Smooth muscle cell (in vitro differentiated cells): ENCODE data around the gene GCGR. TPM values are rescaled to one million over a fixed set of nuclear protein-coding genes. Genes with fewer than 3 reads are reported as not detected.

ENCODE experiments used
- DNase-seq: peaks from one replicate; lab custom pipeline; 2025; ENCODE audit not compliant: unreplicated experiment; lab: John Stamatoyannopoulos, UW
- H2AFZ ChIP-seq: fragments of 200-600 bp; sonication (generic); 2 replicates; pipeline ENCODE4 v1.6.0; 2016; ENCODE audit warnings: antibody characterized with exemption, low read depth, mild to moderate bottlenecking
- H3F3A ChIP-seq: fragments of 200-600 bp; sonication (generic); 2 replicates; pipeline ENCODE4 v1.6.0; 2017; ENCODE audit warnings: antibody characterized with exemption, low read depth
- H3K27ac ChIP-seq: fragments of 200-600 bp; sonication (generic); 2 replicates; pipeline ENCODE4 v1.5.1; 2016; ENCODE audit warnings: low read depth, mild to moderate bottlenecking
- H3K27me3 ChIP-seq: fragments of 200-600 bp; sonication (generic); 2 replicates; pipeline ENCODE4 v1.6.1; 2016; ENCODE audit warnings: low read depth, mild to moderate bottlenecking
- H3K36me3 ChIP-seq: fragments of 200-600 bp; sonication (generic); 2 replicates; pipeline ENCODE4 v1.5.1; 2016; ENCODE audit warnings: low read depth
- H3K4me1 ChIP-seq: fragments of 200-600 bp; sonication (generic); 2 replicates; pipeline ENCODE4 v1.5.1; 2016; ENCODE audit warnings: low read depth
- H3K4me2 ChIP-seq: fragments of 200-600 bp; sonication (generic); 2 replicates; pipeline ENCODE4 v1.6.0; 2016; ENCODE audit warnings: mild to moderate bottlenecking
- H3K4me3 ChIP-seq: fragments of 200-600 bp; sonication (generic); 2 replicates; pipeline ENCODE4 v1.5.1; 2016; ENCODE audit warnings: mild to moderate bottlenecking
- H3K79me2 ChIP-seq: fragments of 200-600 bp; sonication (generic); 2 replicates; pipeline ENCODE4 v1.6.0; 2016; ENCODE audit warnings: low read depth, mild to moderate bottlenecking
- H3K9ac ChIP-seq: fragments of 200-600 bp; sonication (generic); 2 replicates; pipeline ENCODE4 v1.6.0; 2016; ENCODE audit warnings: low read depth
- H3K9me3 ChIP-seq: fragments of 200-600 bp; sonication (generic); replicated peaks from 2 replicates; pipeline ENCODE4 v1.5.1; 2016; ENCODE audit warnings: low read depth
- H4K20me1 ChIP-seq: fragments of 200-600 bp; sonication (generic); 2 replicates; pipeline ENCODE4 v1.6.0; 2016; ENCODE audit warnings: low read depth
- WGBS: methylation state at CpG from one replicate; pipeline ENCODE4 v1.1.7; 2016; ENCODE audit warnings: low lambda C conversion rate; 5-methylcytosine and 5-hydroxymethylcytosine counted together
- polyA plus RNA-seq: library from polyadenylated mRNA; unstranded; fragments of >200 nt; fragmentation: Nextera tagmentation; extraction: Ambion mirVana; gene quantifications from 2 replicates; pipeline ENCODE4 v1.2.1, GENCODE V29; 2016
- total RNA-seq: library from RNA; depleted of rRNA; stranded (reverse); fragments of >200 nt; gene quantifications from 2 replicates; pipeline ENCODE4 v1.2.3, GENCODE V29; 2014
- TF ChIP-seq, protein P1 (sequence below): fragments of 200-600 bp; sonication (generic); IDR thresholded peaks from 2 replicates; pipeline ENCODE4 v1.5.1; 2017; ENCODE audit warnings: borderline replicate concordance, mild to moderate bottlenecking, antibody characterized with exemption; ENCODE audit not compliant: insufficient read depth, poor library complexity, severe bottlenecking

The GCGR gene
- total and polyA plus RNA-seq, 2 experiments from 2014 or later, result not detected

GRCh38 chr17:81794509-81794908 lies 9.4 kb upstream of the GCGR start:
- no peaks in the 10 kb centered on the region for H4K20me1 ChIP-seq
- H3K36me3 ChIP-seq, result no peaks in the 10 kb centered on the region
- H3F3A ChIP-seq, result no peaks in the 10 kb centered on the region
- H3K4me1 ChIP-seq, result no peaks in the 10 kb centered on the region
- no peak overlapping the region for H3K27ac ChIP-seq
- no peak overlapping the region for H3K9ac ChIP-seq
- TF ChIP-seq, protein P1, sequence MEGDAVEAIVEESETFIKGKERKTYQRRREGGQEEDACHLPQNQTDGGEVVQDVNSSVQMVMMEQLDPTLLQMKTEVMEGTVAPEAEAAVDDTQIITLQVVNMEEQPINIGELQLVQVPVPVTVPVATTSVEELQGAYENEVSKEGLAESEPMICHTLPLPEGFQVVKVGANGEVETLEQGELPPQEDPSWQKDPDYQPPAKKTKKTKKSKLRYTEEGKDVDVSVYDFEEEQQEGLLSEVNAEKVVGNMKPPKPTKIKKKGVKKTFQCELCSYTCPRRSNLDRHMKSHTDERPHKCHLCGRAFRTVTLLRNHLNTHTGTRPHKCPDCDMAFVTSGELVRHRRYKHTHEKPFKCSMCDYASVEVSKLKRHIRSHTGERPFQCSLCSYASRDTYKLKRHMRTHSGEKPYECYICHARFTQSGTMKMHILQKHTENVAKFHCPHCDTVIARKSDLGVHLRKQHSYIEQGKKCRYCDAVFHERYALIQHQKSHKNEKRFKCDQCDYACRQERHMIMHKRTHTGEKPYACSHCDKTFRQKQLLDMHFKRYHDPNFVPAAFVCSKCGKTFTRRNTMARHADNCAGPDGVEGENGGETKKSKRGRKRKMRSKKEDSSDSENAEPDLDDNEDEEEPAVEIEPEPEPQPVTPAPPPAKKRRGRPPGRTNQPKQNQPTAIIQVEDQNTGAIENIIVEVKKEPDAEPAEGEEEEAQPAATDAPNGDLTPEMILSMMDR, result no peak
- DNase-seq, result no peak
- no peaks in the 10 kb centered on the region for H3K27me3 ChIP-seq
- H3K79me2 ChIP-seq, result no peaks in the 10 kb centered on the region
- H3K4me3 ChIP-seq, result no peak overlapping the region
- 51% methylated on average over 8 of the region's 8 CpGs for WGBS
- no peak overlapping the region for H3K4me2 ChIP-seq
- no peak overlapping the region for H2AFZ ChIP-seq
- no peaks in the 10 kb centered on the region for H3K9me3 ChIP-seq

DNA sequence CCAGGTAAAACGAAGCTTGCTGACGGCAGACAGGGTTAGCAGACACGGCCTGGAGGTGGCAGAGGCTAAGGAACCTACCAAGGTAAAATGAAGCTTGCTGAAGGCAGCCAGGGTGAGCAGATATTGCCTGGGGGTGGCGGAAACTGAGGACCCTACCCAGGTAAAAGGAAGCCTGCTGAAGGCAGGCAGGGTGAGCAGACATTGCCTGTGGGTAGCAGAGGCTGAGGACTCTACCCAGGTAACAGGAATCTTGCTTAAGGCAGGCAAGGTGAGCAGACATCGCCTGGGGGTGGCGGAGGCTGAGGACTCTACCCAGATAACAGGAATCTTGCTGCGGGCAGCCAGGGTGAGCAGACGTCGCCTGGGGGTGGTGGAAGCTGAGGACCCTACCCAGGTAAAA lies 2.6 kb upstream of the GCGR start:
- Histone ChIP-seq H3F3A (no peaks in the 10 kb centered on the region), H3K79me2 (no peaks in the 10 kb centered on the region), H3K4me2 (no peak overlapping the region), H3K27ac (no peak overlapping the region), H3K9me3 (no peaks in the 10 kb centered on the region), H3K36me3 (no peaks in the 10 kb centered on the region), H4K20me1 (no peaks in the 10 kb centered on the region), H3K4me3 (no peak overlapping the region), H3K9ac (no peak overlapping the region), H2AFZ (no peak overlapping the region), H3K4me1 (peaks cover 3% of the 10 kb centered on the region), H3K27me3 (peaks cover 61% of the 10 kb centered on the region)
- DNase-seq, result no peak
- 93% methylated on average over 9 of the region's 9 CpGs for WGBS
- TF ChIP-seq, protein P1, result no peak

DNA sequence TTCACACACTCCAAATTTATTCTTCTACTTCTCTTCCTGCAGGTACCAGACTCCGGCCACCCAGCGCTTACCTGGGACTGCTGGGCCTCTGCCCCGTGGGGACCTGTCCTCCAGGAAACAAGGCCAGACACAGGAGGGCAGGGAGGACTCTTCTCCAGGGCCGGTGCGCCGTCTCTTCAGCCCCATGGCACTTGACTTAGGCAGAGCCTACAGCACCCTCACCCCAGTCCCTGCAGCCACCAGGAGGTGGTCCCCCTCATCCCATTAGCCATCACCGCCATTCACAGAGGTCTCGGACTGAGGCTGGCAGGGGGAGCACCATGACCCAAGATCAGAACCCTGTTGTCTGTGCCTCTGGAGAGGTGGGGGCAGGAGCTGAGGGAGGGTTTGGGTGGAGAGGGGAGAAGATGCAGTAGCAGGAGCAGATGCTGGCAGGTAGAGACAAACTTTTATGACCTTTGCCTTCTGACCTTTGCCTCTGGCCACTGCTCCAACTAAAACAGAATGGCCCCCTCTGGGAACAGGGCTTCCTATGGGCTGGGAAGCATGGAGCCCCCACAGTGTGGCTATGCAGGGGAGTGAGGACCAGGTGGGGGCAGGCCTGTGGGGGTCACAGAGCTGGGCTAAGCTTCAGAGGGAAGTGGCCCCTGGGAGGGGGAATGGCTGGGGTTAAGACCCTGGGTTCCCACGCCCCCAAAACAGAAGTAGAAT lies 1.7 kb upstream of the GCGR start:
- no peaks in the 10 kb centered on the region for H3K9me3 ChIP-seq
- 89% methylated on average over 9 of the region's 9 CpGs for WGBS
- no peaks in the 10 kb centered on the region for H3K79me2 ChIP-seq
- H3K27me3 ChIP-seq, result peaks cover 70% of the 10 kb centered on the region
- H3K27ac ChIP-seq, result no peak overlapping the region
- no peak overlapping the region for H3K4me2 ChIP-seq
- DNase-seq, result no peak
- H3K36me3 ChIP-seq, result no peaks in the 10 kb centered on the region
- no peak overlapping the region for H3K4me3 ChIP-seq
- peaks cover 3% of the 10 kb centered on the region for H3K4me1 ChIP-seq
- no peak overlapping the region for H2AFZ ChIP-seq
- no peak overlapping the region for H3K9ac ChIP-seq
- no peaks in the 10 kb centered on the region for H4K20me1 ChIP-seq
- H3F3A ChIP-seq, result no peaks in the 10 kb centered on the region
- TF ChIP-seq, protein P1, result no peak
